HG03045 (cell line): Measurements from ENCODE around the gene CA7.

Experiments
- ATAC-seq: cut with Tn5 transposase; IDR thresholded peaks from one replicate; pipeline ENCODE4 v1.9.1; 2021; ENCODE audit warnings: mild to moderate bottlenecking, moderate library complexity; ENCODE audit not compliant: unreplicated experiment

Gene CA7

DNA sequence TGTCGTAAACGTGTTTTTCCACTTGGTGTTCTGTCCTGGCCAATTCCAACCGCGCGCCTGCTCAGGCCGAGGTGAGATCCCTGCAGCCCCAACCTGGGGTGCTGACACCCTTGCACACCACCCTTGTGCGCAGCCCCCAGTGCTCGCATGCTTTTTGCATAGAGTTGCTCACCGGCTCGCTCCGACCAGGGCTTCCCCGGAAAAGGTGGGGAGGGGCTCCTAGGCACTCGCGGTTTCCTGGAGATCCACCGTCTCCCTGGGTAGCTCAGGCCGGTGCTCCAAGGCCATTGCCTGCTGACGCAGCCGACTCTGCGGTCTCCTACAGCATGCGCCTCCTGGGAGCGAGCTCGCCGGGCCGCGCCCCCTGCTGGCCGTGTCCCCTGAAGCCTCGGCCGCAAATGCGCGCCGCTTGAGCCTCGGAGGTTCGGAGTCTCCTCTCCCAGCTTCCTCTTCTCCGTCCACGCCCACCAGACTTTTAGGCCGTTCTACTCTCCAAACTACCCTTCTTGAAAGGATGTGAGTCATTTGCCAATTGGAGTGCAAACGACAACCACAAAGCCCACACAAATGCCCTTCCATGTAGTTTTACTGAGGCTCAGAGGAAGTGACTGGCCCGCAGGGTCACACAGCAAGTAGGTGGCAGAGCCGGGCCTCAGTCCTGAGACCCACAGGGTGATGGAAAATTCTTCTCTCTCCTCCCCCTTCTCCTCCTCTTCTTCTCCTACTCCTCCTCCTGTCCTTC, 28.9 kb downstream of the CA7 start:
- peak; percentile 94 for ATAC-seq

DNA sequence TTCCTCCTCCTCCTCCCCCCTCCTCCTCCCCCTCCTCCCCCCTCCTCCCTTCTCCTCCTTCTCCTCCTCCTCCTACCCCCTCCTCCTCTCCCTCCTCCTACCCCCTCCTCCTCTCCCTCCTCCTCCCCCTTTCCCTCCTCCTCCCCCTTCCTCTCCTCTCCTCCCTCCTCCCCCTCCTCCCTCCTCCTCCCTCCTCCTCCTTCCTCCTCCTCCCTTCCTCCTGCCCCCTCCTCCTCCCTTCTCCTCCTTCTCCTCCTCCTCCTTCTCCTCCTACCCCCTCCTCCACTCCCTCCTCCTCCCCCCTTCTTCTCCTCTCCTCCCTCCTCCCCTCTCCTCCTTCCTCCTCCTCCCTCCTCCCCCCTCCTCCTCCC, 29.5 kb downstream of the CA7 start:
- no peak for ATAC-seq

DNA sequence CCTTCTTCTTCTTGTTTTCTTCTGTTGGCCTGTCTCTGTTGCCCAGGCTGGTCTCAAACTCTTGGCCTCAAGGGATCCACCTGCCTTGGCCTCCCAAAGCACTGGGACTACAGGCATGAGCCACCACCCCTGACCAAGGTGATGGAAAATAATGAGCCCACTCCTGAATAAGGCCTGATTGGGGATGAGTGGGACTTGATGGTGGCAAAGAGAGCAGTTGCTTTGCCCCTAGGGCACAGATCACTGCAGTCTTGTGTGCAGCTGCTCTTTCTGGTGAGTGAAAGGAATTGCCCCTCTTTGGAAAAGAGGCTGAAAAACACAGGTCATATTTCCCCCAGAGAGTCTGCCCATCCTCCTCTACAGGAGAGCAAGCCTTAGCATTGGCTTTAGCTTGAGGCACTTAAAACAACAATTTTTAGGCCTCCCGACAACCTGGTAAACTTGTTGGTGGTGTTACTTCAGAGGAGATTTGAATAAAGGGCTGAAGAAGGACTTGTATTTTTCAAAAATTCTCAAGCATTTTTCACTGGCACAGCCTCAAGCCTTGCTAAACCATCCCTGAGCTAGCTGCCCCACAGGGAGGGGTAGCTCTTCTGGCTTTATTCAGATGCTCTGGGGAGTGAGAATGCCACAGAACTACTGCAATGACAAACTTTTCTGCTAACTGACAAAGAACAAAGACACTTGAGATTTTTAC, 30.0 kb downstream of the CA7 start:
- no peak for ATAC-seq

GRCh38 chr16:66878067-66878466, 33.9 kb downstream of the CA7 start:
- ATAC-seq: no peak

GRCh38 chr16:66880288-66881013, 36.2 kb downstream of the CA7 start, which contains the start of gene PDP2:
Gene PDP2 (plus strand): TSS chr16:66880515. CDS start chr16:66884285, 3,770 bp downstream.
- ATAC-seq: peak; percentile 98

DNA sequence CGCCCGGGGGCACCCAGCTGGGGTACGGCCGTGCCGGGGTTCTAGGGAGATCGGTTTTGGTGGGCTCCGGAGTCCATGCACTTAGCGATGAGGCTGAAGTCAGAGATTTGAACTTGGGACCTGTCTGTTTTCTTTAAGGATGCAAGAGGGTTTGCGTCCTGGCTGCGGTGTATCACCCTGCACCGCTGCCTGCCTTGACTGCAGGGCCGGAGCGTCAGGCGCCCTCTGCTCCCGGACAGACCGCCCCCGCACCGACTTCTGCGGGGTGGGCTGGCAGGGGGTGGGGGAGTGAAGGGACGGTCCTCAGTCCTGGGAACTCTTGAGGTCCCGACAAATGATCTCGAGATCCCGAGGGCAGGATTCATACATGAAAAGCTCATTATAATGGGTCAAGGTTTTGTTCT, 36.8 kb downstream of the CA7 start:
- ATAC-seq: peak; percentile 6

DNA sequence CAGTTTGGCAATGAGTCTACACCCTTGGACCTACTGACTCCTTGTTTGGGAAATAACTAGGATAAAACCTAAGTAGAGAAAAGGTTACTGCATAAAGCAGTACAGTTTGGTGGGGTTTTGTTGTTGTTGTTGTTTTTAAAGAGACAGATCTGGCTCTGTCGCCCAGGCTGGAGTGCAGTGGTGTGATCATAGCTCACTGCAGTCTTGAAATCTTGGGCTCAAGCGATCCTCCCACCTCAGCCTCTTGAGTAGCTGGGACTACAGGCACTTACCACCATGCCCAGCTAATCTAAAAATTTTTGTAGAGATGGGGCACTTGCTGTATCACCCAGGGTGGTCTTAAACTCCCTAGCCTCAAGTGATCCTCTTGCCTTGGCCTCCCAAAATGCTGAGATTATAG, 37.3 kb downstream of the CA7 start:
- no peak for ATAC-seq

DNA sequence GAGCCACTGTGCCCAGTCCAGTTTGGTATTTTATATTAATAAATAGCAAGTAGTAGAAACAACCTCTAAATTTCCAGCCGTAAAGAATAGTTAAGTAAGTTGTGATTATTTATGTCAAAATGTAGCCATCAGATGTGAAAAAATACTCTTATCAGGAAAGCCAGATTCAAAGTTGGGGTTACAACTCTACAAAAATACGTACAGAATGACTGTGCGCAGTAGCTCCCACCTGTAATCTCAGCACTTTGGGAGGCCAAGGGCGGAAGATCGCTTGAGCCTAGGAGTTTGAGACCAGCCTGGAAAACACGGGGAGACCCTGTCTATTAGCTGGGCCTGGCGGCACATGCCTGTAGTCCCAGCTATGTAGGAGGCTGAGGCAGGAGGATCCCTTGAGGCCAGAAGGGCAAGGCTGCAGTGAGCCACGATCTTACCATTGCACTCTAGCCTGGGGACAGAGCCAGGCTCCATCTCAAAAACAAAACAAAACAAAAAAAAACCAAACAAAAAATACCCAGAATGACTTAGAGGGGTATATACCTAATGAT, 37.8 kb downstream of the CA7 start:
- no peak for ATAC-seq

- ATAC-seq: no peak
Measured at GRCh38 chr16:66882702-66883101, 38.5 kb downstream of the CA7 start.

DNA sequence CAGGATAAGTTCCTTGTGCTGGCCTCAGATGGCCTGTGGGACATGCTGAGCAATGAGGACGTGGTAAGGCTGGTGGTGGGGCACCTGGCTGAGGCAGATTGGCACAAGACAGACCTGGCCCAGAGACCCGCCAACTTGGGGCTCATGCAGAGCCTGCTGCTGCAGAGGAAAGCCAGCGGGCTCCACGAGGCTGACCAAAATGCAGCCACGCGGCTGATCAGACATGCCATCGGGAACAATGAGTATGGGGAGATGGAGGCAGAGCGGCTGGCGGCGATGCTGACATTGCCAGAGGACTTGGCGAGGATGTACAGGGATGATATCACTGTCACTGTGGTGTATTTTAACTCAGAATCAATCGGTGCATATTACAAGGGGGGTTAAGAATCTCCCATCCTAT, 41.3 kb downstream of the CA7 start:
- no peak for ATAC-seq

DNA sequence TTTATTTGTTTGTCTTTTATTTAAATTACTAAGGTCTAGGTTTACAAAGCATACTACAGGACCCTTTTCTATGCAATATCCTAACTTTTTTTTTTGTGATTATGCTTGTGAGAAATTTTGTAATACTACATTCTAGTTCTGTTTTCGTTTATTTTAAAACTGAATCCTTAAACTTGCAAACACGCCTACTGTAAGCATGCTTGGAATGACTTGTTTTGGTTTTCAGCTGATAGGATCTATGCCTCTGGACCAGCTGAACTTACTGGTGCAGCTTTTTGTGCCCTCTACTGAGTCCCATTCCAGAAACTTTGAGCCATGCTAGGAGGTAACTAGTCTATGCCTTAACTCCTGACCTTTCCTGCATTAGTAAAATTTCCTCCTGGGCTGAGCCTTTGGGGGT, 42.1 kb downstream of the CA7 start:
- ATAC-seq: no peak

DNA sequence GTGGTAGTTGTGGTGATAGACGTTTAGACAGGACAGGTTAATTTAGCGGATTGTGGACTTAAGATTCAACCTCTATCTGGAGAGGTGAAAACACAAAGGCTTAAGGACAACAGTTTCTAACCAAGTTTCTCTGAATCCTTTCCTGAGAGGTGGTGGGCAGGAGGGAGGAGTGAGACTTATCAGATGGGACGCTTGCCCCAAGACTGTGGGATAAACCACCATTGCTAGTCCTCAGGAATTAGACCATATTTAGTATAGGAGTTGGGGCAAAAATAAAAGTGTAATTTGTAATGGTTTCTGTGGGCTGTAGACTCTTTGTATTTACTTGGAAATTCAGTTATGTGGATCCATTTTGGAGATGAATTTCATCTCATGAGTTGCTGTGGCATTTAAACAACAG, 42.7 kb downstream of the CA7 start:
- no peak for ATAC-seq

DNA sequence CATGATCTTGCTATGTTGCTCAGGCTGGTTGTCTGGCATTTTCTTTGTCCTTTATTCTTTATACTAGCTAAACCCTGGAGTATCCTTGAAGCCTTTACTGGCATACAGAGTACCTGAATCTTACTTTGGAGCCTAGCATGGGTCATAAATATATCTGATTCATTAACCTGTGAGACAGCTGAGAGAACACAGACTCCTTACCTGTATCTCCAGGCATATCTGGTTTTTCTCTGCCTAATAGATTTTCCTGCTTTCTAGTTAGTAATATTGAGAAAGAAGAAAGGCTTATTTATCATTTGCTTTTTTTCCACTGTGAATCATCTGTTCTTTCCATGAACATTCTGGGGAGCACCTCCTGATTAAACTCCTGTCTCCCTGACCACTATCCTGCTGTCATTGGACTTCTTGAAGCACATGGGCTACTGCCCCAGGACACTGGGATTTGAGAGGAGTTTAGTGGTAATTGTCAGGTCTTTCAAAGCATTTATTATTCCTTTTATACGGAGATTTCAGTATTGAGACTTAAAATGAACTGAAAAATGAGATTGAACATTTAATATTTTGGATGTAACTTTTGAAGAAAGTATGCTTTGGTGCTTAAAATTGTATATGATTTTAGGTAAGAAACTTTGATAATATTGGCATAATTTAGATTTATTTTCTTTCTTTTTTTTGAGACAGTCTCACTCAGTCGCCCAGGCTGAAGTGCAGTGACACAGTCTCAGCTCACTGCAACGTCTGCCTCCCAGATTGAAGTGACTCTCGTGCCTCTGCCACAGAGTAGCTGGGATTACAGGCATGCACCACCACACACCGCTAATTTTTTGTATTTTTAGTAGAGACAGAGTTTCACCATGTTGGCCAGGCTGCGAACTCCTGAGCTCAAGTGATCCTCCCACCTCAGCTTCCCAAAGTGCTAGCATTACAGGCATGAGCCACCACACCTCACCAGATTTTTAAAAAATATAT, 44.7 kb downstream of the CA7 start:
- ATAC-seq: no peak

DNA sequence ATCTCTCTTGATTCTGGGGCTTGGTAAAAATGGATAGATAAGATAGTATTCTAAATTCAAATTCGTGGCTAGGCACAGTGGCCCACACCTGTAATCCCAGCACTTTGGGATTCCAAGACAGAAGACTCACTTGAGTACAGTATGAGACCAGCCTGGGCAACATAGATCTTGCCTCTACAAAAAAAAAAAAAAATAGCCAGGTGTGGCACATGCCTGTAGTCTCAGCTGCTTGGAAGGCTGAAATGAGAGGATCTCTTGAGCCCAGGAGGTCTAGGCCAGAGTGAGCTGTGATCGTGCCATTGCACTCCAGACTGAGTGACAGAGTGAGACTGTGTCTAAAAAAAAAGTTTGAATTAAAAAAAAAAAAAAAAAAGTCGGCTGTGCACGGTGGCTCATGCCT, 45.4 kb downstream of the CA7 start:
- no peak for ATAC-seq

DNA sequence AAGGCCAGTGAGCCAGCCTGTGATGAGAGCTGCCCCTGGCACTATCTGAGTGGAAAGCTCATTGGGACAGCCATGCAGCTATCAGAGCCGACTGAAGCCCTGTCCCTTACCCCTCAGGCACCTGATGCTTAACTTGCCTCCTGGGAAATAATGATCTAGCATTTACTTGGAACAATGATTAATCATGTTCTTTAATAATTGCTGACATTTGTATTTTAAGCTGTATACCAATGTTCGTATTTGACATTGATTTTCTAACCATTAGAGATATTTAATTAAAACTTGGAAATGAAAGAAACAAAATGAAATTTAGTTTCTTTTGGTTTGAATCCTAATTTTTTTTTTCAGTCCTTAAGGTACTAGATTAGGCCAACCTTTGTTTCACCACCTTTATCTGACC, 46.6 kb downstream of the CA7 start:
- ATAC-seq: no peak

GRCh38 chr16:66891360-66891759, 47.1 kb downstream of the CA7 start:
- no peak for ATAC-seq

GRCh38 chr16:66891797-66892196, 47.6 kb downstream of the CA7 start:
- ATAC-seq: no peak

DNA sequence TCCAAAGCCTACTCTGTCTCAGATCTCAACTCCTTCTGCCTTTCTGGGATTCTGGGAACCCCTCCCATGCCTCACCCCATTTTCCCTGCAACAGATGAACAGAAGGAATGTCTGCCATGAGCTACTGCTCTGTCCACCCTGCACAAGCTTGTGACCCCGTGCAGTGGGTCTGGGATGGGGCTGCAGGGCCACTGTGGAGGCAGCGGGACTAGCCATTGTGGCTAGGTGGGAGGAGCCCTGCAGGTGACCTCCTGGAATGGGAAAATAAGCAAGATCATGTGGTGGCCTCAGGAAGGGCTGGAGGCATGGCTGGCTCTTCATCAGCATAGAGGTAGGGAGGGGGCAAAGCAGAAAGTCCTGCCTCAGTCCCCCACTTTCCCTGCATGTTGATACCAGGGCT, 49.8 kb downstream of the CA7 start:
- no peak for ATAC-seq

- no peak for ATAC-seq
Measured at GRCh38 chr16:66894948-66895688, 50.9 kb downstream of the CA7 start.

DNA sequence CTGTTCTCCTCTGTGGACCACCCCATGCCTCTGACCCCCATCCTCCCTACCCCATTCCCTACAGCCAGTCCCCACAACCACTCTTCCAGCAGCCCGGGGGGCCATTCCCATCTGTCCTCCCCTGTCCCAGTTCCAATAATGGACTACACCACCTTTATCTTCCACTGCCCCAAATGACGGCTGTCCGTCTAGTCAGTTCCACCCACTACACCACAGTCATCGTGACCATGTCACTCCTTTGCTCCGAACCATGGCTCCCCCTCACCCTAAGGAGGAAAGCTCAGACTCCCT, 51.4 kb downstream of the CA7 start:
- no peak for ATAC-seq
